ENCODE data around the gene USP8. TPM values are rescaled to one million over a fixed set of nuclear protein-coding genes. Genes with fewer than 3 reads are reported as not detected.
"Not testable (repeated sequence)": the region's sequence is repeated elsewhere in the genome, so short reads cannot be mapped to it uniquely, and the experiment has no call there.

The USP8 gene
- total RNA-seq, 1 donor from 2014 or later, result 34.5 TPM

DNA sequence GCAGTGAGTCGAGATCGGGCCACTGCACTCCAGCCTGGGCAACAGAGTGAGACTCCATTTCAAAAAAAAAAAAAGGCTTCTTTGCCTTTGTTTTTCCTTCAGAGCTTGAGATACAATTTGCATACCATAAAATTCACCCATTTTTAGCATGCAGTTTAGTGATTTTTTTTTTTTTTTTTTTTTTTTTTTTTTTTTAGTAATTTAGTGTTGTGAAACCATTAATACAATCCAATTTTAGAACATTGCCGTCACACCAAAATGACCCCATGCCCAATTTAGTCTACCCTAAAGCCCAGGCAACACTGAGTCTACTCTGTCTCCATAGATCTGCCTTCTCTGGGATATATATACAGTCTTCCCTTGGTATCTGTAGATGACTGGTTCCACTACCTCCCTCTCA is 61.2 kb downstream of the USP8 start:
- H3K27me3 ChIP-seq, result no peaks in the 10 kb centered on the region
- H3K4me3 ChIP-seq, result no peak overlapping the region
- H3K36me3 ChIP-seq, result peaks cover 37 to 53% of the 10 kb centered on the region in 2 donors
- no peaks in the 10 kb centered on the region for H3K9me3 ChIP-seq
- H3K27ac ChIP-seq, result no peak overlapping the region
- TF ChIP-seq, protein P1, sequence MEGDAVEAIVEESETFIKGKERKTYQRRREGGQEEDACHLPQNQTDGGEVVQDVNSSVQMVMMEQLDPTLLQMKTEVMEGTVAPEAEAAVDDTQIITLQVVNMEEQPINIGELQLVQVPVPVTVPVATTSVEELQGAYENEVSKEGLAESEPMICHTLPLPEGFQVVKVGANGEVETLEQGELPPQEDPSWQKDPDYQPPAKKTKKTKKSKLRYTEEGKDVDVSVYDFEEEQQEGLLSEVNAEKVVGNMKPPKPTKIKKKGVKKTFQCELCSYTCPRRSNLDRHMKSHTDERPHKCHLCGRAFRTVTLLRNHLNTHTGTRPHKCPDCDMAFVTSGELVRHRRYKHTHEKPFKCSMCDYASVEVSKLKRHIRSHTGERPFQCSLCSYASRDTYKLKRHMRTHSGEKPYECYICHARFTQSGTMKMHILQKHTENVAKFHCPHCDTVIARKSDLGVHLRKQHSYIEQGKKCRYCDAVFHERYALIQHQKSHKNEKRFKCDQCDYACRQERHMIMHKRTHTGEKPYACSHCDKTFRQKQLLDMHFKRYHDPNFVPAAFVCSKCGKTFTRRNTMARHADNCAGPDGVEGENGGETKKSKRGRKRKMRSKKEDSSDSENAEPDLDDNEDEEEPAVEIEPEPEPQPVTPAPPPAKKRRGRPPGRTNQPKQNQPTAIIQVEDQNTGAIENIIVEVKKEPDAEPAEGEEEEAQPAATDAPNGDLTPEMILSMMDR (IDR thresholded peaks at IDR 0.05), result no peak
- no peak for DNase-seq (ENCODE audit: low spot score in 2 of 2)
- H3K4me1 ChIP-seq, result no peaks in the 10 kb centered on the region
- intact Hi-C loops (cut with DNase I), result loop anchor here (10.0 kb wide), 1 partner anchor 149 kb away; no protein-coding TSS in a partner anchor

DNA sequence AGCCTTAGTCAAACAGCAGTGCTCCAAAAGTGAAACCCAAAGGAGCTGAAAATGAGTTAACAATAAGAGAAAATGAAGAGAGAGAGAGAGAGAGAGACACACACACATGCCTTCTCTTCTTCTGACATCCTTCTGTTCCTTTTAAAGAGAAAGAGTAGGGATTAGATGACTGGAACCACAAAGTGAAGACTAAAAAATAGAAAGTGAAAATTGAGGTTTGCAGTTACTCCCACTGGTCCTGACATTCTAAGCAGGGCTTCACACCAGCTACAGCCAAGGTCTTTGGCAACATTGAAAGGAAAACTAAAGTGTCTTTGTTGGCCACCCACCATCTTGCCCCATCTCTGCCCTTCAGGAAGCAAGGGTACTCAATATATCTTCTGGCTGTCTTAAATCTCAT is 63.1 kb downstream of the USP8 start:
- Histone ChIP-seq H3K27ac (no peak overlapping the region), H3K4me3 (no peak overlapping the region), H3K36me3 (peaks cover 50 to 57% of the 10 kb centered on the region in 2 donors), H3K4me1 (no peaks in the 10 kb centered on the region), H3K9me3 (no peaks in the 10 kb centered on the region), H3K27me3 (no peaks in the 10 kb centered on the region)
- TF ChIP-seq, protein P1 (IDR thresholded peaks at IDR 0.05), result no peak
- intact Hi-C loops (cut with DNase I), result loop anchor here (10.0 kb wide), 1 partner anchor 148 kb away; no protein-coding TSS in a partner anchor
- DNase-seq (ENCODE audit: low spot score in 2 of 2), result no peak

DNA sequence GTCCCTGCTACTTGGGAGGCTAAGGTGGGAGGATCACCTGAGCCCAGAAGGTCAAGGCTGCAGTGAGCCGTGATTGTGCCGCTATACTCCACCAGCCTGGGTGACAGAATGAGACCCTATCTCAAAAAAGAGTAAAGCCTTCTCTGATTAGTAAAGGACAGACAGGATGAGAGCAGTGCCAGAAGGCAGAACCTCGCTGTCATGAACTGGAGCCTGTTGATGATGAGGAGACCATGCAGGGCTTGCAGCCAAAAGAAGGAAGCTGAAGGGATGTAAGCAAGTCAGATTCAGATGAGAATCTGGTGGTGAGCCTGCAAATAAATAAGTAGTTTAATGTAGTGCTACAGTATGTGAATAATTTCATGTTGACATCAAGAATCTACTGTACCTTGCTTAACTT is 69.4 kb downstream of the USP8 start:
- H3K27ac ChIP-seq, result no peak overlapping the region
- H3K4me3 ChIP-seq, result no peak overlapping the region
- H3K9me3 ChIP-seq, result no peaks in the 10 kb centered on the region
- TF ChIP-seq, protein P1 (IDR thresholded peaks at IDR 0.05), result no peak
- no peaks in the 10 kb centered on the region for H3K4me1 ChIP-seq
- no peaks in the 10 kb centered on the region for H3K27me3 ChIP-seq
- intact Hi-C loops (cut with DNase I), result no loop called here
- no peak for DNase-seq (ENCODE audit: low spot score in 2 of 2)
- H3K36me3 ChIP-seq, result peaks cover 72 to 90% of the 10 kb centered on the region in 2 donors

DNA sequence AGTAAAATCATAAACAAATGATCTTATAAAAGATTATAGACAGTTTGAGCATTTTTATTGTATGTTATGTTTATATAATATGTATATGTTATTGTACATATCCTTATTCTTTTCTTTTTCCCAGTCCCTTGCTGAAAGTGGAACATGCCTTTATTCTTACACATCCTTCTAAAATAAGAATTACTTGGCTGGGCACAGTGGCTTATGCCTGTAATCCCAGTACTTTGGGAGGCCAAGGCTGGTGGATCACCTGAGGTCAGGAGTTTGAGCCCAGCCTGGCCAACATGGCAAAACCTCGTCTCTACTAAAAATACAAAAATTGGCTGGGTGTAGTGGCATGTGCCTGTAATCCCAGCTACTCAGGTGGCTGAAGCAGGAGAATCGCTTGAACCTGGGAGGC is 70.3 kb downstream of the USP8 start:
- H3K27me3 ChIP-seq; H3K9me3 ChIP-seq; DNase-seq (ENCODE audit: low spot score in 2 of 2); intact Hi-C loops (cut with DNase I); H3K27ac ChIP-seq; H3K4me1 ChIP-seq; H3K4me3 ChIP-seq: not testable (repeated sequence)
- peaks cover 81 to 91% of the 10 kb centered on the region in 2 donors for H3K36me3 ChIP-seq

DNA sequence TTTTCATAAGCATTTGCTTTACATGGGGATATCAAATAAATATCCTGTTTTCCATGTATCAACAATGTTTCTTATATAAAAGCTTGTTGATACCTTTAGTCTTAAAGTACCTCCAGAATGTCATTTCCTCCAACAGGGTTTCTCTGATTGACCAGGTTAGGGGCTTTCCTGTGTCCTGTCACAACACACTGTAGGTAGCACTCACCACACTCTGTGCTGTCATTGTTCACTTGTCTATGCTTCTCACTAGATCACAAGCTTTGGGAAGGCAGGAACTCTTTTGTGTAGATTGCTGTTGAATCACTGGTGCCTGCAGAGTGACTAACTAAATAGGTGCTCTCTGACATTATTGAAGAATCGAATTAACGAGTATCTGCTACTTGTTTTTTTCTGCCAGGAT is 72.5 kb downstream of the USP8 start:
- no peak overlapping the region for H3K27ac ChIP-seq
- intact Hi-C loops (cut with DNase I), result no loop called here
- H3K27me3 ChIP-seq, result no peaks in the 10 kb centered on the region
- TF ChIP-seq, protein P1 (IDR thresholded peaks at IDR 0.05), result no peak
- H3K9me3 ChIP-seq, result no peaks in the 10 kb centered on the region
- H3K4me1 ChIP-seq, result no peaks in the 10 kb centered on the region
- H3K4me3 ChIP-seq, result no peak overlapping the region
- no peak for DNase-seq (ENCODE audit: low spot score in 2 of 2)
- H3K36me3 ChIP-seq, result peaks cover 82 to 90% of the 10 kb centered on the region in 2 donors

DNA sequence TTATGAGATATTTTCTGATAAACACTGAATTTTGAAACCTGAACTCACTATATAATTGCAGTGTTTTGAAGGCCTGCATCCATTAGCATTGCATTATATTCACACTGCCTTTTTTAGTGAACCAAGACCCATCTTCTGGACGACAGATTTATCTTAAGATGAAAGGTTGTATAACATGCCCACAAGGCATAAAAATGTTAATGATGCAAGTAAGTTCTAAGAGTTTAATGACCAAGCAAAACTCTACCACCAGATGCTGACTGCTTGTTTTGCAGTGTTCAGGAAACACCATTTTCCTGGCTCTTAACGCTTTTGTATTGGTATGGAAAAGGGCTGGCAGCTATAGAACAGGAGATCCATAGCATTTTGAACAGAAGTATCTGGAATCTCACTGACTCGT is 76.1 kb downstream of the USP8 start:
- H3K4me1 ChIP-seq, result no peaks in the 10 kb centered on the region
- peaks cover 72 to 77% of the 10 kb centered on the region in 2 donors for H3K36me3 ChIP-seq
- TF ChIP-seq, protein P1 (IDR thresholded peaks at IDR 0.05), result no peak
- intact Hi-C loops (cut with DNase I), result no loop called here
- H3K4me3 ChIP-seq, result no peak overlapping the region
- DNase-seq (ENCODE audit: low spot score in 2 of 2), result no peak
- no peaks in the 10 kb centered on the region for H3K27me3 ChIP-seq
- H3K27ac ChIP-seq, result no peak overlapping the region
- H3K9me3 ChIP-seq, result no peaks in the 10 kb centered on the region
